Right cardiac atrium (tissue), 5 donors: ENCODE data around the gene VMAC. TPM values are rescaled to one million over a fixed set of nuclear protein-coding genes. Genes with fewer than 3 reads are reported as not detected.
"Not testable (repeated sequence)": the region's sequence is repeated elsewhere in the genome, so short reads cannot be mapped to it uniquely, and the experiment has no call there.

Experiments
- ATAC-seq, 2 donors: fragments of 200-7000 bp; cut with Tn5 transposase; one replicate each; pipeline versions ENCODE4 v1.8.0 to v1.9.1; 2020; ENCODE audit warnings: moderate library complexity in 2 of 2, mild to moderate bottlenecking in 1 of 2
- DNase-seq, 3 donors: peaks; one replicate each; pipeline ENCODE4 v3.0.0-alpha.2; 2020
- H3K27ac ChIP-seq: one replicate; pipeline ENCODE4 v1.5.1; 2013; ENCODE audit warnings: mild to moderate bottlenecking, low read length, control low read depth, moderate library complexity
- H3K27me3 ChIP-seq: one replicate; pipeline ENCODE4 v1.6.1; 2013; ENCODE audit not compliant: control insufficient read depth, insufficient read depth
- H3K4me1 ChIP-seq: one replicate; pipeline ENCODE4 v1.6.1; 2013; ENCODE audit warnings: low read length; ENCODE audit not compliant: control insufficient read depth, insufficient read depth
- H3K4me3 ChIP-seq: one replicate; pipeline ENCODE4 v1.5.1; 2013; ENCODE audit warnings: low read length, control low read depth
- H3K9me3 ChIP-seq: one replicate; pipeline ENCODE4 v1.6.1; 2013; ENCODE audit warnings: low read length; ENCODE audit not compliant: control insufficient read depth
- WGBS: extraction: QIAGEN DNeasy Blood & Tissue Kit; methylation state at CpG from one replicate; pipeline ENCODE4 v1.1.7; 2013; 5-methylcytosine and 5-hydroxymethylcytosine counted together
- intact Hi-C, 4 donors: fragments of 100-400 bp; cut with DNase I; formaldehyde crosslinking; loops; one replicate each; pipeline versions ENCODE4 v1.11.0 to v1.14.0; 2022 to 2023
- long read RNA-seq, 4 donors: library from polyadenylated mRNA; unstranded; transcript quantifications; one replicate each; pipeline ENCODE4 v2.0.0, GENCODE V29; 2020 to 2021
- polyA plus RNA-seq: library from polyadenylated mRNA; stranded (reverse); fragments of 200-250 nt; gene quantifications from one replicate; pipeline ENCODE4 v1.2.3, GENCODE V29; 2013
- total RNA-seq, 4 donors: library from RNA; stranded (reverse); fragmentation: NEBNext Ultra II Directional; extraction: Animal tissue kit (Norgen Biotek cat#: 25700); gene quantifications; one replicate each; pipeline ENCODE4 v1.2.1, GENCODE V29; 2021
- donor health status: healthy with polysubstance abuse.
- donor health status: DM: no; HTN: yes; CAD: no.
- donor health status: DM: no; HTN: no; CAD: no.
- donor health status: DM: no; HTN: yes; CAD: no; lungs with severe emphysema.
- donor health status: DM: yes; HTN: yes; CAD: no.

The VMAC gene, protein sequence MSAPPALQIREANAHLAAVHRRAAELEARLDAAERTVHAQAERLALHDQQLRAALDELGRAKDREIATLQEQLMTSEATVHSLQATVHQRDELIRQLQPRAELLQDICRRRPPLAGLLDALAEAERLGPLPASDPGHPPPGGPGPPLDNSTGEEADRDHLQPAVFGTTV
- total RNA-seq (1 to 10 TPM; 1.9 to 5.8 (median 3.8) TPM), polyA plus RNA-seq (3.6 TPM)
- long read RNA-seq, donor 1, partial matches to known transcripts: 0 of 3 reads
- long read RNA-seq, donor 1, other reads (novel, unspliced or antisense): 0 of 3 reads
- long read RNA-seq, donor 2, partial matches to known transcripts: 0 of 3 reads
- long read RNA-seq, donor 2, other reads (novel, unspliced or antisense): 0 of 3 reads
- long read RNA-seq, donor 3, partial matches to known transcripts: 0 of 4 reads
- long read RNA-seq, donor 3, other reads (novel, unspliced or antisense): 1 of 4 reads
- long read RNA-seq, donor 4, partial matches to known transcripts: 0 of 2 reads
- long read RNA-seq, donor 4, other reads (novel, unspliced or antisense): 1 of 2 reads

DNA sequence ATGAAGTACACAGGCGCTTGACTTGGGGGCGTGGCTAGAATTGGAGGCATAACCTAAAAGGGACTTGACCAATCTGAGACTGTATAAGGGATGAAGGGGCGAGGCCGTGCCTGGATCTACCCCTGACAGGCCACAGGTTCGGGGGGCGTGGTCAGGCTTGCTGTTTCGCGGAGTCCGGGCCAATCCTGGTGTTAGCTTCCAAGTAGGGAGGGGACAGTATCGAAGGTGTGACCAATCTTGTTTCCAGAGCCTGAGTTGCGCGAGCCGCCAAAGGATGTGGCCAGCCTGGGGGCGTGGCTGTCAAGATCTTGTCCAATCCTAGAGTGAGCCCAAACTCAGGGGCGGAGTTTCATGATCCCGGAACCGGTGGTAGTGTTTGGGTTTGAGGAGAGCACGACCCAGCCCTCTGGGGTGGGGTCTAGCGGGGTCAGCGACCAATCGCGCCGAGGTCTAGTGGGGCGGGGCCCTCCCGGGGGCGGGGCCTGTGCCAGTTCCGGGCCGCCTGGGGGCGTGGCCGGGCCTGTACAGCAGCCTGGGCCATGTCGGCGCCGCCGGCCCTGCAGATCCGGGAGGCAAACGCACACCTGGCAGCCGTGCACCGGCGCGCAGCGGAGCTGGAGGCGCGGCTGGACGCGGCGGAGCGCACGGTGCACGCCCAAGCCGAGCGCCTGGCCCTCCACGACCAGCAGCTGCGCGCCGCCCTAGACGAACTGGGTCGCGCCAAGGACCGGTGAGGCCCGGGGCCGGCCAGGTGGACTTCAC, at the start of gene VMAC:
TSS of gene VMAC (plus strand) at position 521 of the 762 bp plus-strand sequence. CDS start at position 540, 19 bp downstream.
- no peaks in the 10 kb centered on the region for H3K27me3 ChIP-seq
- peak; percentile 100 for DNase-seq
- under 1% methylated on average over 61 of the region's 61 CpGs for WGBS

DNA sequence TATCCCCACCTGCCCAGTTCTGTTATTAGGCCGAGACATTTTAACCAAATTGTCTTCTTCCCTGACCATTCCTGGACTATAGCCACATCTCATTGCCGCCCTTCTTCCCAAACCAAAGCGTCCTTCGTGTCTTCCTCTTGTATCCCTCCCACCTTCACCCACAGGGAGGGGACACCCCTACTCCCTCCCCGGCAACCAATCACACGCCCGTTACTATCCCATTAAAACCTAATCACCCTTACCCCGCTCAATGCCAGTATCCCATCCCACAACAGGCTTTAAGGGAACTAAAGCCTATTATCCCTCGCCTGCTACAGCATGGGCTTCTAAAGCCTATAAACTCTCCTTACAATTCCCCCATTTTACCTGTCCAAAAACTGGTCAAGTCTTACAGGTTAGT, 49.5 kb upstream of the VMAC start:
- intact Hi-C loops, DNase-seq, H3K27me3 ChIP-seq, H3K4me1 ChIP-seq, H3K27ac ChIP-seq, ATAC-seq, H3K4me3 ChIP-seq, H3K9me3 ChIP-seq: not testable (repeated sequence)
- WGBS: 80% methylated on average over 9 of the region's 9 CpGs

More for the DNA sequence above, at the start of gene VMAC:
- Histone ChIP-seq H3K9me3 (no peaks in the 10 kb centered on the region), H3K4me3 (peak within 1 kb of the TSS; percentile 89), H3K27ac (peak within 1 kb of the TSS; percentile 78), H3K4me1 (no peaks in the 10 kb centered on the region)
- peak; percentile 92 for ATAC-seq
- intact Hi-C loops: loop anchor here in 1 of 4 donors (10.0 kb wide), 1 partner anchor 50 kb away; no protein-coding TSS in a partner anchor

DNA sequence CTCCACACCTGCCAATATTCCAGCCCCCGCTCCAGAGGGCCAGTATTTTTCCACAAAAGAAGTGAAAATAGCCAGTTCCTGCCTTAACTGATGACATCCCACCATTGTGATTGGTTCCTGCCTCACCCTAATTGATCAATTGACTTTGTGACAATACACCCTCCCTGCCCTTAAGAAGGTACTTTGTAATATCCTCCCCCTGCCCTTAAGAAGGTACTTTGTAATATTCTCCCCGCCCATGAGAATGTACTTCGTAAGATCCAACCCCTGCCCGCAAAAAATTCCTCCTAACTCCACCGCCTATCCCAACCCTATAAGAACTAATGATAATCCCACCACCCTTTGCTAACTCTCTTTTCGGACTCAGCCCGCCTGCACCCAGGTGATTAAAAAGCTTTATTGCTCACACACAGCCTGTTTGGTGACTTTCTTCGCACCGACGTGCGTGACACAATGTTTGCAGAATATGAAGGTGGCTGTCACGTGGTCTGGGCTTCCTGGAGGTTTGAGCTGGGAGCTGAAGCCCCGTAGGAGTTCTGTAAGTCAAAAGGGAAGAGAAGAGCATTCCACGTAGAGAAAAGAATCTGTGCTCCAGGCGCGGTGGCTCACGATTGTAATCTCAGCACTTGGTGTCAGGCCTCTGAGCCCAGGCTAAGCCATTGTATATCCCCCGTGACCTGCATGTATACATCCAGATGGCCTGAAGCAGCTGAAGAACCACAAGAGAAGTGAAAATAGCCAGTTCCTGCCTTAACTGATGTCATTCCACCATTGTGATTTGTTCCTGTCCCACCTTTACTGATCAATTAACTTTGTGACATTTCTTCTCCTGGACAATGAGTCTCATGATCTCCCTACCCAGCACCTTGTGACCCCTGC, 47.2 kb upstream of the VMAC start:
- ATAC-seq (no peak), DNase-seq (no peak)
- Histone ChIP-seq H3K4me3 (no peak overlapping the region), H3K9me3 (no peaks in the 10 kb centered on the region), H3K27ac (no peak overlapping the region), H3K4me1 (no peaks in the 10 kb centered on the region), H3K27me3 (no peaks in the 10 kb centered on the region)
- intact Hi-C loops: no loop called here
- WGBS: 87% methylated on average over 18 of the region's 18 CpGs

DNA sequence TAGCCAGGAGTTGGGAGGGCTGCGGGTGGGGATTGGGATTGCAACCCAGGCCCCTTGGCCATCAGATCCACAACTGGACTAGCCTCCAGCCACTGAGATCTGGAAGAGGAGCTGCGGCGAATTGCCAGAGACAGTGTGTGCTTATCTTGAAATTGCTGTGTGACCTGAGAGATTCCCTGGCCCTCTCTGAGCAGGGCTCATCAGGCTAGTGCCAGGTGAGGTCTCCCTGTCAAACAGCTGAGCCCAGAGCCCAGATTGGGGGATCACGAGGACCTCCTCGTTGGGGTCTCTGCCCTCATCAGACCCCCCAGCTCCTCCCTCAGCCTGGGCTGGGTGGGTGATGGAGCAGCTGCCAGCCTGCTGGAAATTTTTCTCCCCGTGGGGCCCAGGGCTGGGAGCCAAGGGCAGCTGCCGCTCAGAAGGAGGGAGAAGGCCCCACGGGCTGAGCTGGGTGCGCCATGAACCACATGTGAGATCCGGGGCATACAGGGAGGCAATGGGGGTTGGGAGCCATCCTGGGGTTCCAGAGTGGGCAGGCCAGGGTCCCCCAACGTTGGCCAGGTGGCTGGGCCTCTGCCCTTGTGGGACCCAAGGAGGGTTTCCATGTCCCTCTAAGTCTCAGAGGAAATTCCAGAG, 41.5 kb upstream of the VMAC start:
- ATAC-seq (no peak), DNase-seq (no peak)
- H3K9me3 ChIP-seq: no peaks in the 10 kb centered on the region
- no peak overlapping the region for H3K4me3 ChIP-seq
- WGBS: 71% methylated on average over 11 of the region's 11 CpGs
- H3K4me1 ChIP-seq: no peaks in the 10 kb centered on the region
- no peaks in the 10 kb centered on the region for H3K27me3 ChIP-seq
- intact Hi-C loops: no loop called here
- no peak overlapping the region for H3K27ac ChIP-seq

DNA sequence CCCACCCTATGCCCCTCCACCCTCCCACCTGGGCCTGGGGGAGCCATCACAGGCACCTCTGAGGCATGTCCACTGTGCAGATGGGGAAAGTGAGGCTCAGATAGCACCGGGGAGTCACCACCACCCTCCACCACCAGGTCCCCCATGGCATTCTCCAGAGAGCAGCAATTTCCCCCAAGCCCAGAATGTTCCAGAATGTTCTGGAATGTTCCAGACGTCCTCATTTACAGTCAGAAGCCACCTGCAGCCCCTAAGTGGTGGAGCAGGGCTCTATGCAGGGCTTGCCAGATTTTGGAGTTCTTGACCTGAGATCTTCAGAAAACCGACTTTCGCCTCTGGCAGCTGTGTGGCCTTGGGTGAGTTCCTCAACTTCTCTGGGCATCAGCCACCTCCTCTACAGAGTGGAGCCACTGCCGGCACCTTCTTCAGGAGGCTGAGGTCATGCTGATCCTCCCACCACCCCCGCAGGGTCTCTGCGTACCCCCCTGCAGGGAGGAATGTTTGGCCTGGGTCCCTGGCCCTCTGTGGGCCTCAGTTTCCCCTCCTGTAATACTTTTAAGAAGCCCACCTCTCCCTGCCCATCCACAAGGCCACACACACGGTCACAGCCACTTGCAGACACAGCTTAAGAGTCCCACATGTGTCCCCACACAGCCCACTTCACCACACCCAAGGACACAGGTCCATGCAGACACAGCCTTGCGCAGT, 40.5 kb upstream of the VMAC start:
- no peak overlapping the region for H3K4me3 ChIP-seq
- WGBS: 78% methylated on average over 9 of the region's 9 CpGs
- intact Hi-C loops: no loop called here
- no peaks in the 10 kb centered on the region for H3K9me3 ChIP-seq
- ATAC-seq (no peak), DNase-seq (no peak)
- H3K27me3 ChIP-seq: no peaks in the 10 kb centered on the region
- no peak overlapping the region for H3K27ac ChIP-seq
- H3K4me1 ChIP-seq: no peaks in the 10 kb centered on the region

DNA sequence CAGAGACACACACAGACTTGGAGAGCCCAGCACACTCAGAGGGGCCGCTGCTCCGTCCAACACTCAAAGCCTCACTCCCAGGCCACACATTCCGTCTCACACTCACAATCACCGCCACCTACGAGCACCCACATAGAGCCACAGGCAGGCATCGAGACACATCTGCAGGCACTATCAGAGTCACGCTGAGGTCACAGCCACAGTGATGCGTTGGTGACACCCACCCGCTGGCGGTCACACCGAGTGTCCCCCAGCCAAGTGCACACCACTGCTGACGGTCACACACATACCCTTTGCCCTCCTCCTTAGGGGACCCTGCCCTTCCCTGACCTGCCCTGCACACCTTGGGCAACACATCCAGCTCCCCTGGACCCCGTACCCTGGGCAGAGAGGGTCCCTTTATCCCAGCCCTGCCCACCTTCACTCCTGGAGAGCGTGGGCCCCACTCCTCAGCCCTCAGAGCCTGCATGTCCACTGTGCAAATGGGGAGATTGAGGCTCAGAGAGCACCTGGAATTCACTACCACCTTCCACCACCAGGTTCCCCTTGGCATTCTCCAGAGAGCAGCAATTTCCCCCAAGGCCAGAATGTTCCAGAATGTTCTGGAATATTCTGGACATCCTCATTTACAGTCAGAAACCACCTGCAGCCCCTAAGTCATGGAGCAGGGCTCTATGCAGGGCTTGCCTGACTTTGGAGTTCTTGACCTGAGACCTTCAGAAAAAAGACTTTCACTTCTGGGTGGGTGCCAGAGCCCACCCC, 39.8 kb upstream of the VMAC start:
- no peaks in the 10 kb centered on the region for H3K27me3 ChIP-seq
- no peaks in the 10 kb centered on the region for H3K4me1 ChIP-seq
- ATAC-seq (no peak), DNase-seq (no peak)
- no peaks in the 10 kb centered on the region for H3K9me3 ChIP-seq
- H3K4me3 ChIP-seq: no peak overlapping the region
- intact Hi-C loops: no loop called here
- 72% methylated on average over 14 of the region's 14 CpGs for WGBS
- H3K27ac ChIP-seq: no peak overlapping the region

DNA sequence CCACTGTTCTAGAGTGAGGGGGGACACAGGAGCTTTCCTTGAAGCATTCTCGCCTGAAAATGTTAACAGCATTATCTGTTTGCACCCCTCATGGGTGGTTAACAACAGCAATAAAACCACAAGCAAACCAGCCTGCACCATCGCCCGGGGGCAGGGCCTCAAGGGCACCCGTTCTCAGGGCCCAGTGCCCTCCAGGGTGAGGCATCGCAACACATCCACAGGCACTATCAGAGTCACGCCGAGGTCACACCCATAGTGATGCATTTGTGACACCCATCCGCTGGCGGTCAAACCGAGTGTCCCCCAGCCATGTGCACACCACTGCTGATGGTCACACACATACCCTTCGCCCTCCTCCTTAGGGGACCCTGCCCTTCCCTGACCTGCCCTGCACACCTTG, 38.9 kb upstream of the VMAC start:
- no peak overlapping the region for H3K4me3 ChIP-seq
- no peaks in the 10 kb centered on the region for H3K27me3 ChIP-seq
- no peak for ATAC-seq
- H3K4me1 ChIP-seq: no peaks in the 10 kb centered on the region
- H3K27ac ChIP-seq: no peak overlapping the region
- WGBS: 76% methylated on average over 11 of the region's 11 CpGs
- DNase-seq: no peak
- intact Hi-C loops: no loop called here
- H3K9me3 ChIP-seq: no peaks in the 10 kb centered on the region

DNA sequence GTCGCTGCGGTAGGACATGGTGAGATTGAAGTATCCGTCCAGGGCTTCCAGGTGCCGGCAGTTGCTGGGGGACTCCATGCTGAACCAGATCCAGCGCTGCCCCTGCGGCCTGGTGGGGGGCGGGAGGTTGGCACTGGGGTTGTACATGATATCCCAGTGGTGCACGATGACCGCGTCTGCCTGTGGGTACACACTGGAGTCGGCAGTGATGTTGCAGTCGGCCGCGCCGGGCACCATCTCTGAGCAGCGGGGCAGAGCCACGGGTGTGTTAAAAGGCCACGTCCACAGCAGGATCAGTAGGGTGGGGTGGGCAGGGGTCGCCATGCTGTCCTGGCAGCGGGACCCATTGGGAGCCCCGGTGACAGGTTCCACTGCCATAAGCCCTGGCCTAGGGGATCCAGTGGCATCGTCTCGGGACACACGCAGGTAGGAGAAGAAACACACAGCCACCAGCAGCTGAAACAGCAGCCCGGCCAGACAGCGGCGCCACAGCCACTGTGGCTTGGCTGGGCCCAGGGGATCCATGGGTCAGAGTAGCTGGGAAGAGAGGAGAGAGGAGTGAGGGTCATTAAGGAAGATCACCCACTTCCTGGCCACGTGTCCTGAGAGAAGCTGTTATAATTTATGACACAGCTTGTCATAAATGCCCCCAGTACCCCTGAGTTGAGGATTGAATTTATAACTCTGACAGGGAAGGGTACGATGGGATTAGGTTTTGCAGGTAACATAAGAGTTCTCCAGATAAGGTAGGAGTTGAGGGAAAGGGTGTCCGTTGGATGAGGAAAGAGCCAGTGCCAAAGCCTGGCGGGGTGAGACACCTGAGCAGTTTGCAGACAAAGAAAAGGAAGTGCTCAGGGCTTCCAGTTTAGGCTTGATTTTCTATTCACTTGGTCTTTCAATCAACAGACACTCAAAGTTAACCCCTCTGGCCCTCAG, 37.2 kb upstream of the VMAC start:
- intact Hi-C loops: no loop called here
- no peaks in the 10 kb centered on the region for H3K9me3 ChIP-seq
- peak in 1 of 2 donors; percentile 34 for ATAC-seq
- H3K27ac ChIP-seq: no peak overlapping the region
- WGBS: 83% methylated on average over 31 of the region's 31 CpGs
- no peak for DNase-seq
- H3K27me3 ChIP-seq: no peaks in the 10 kb centered on the region
- no peaks in the 10 kb centered on the region for H3K4me1 ChIP-seq
- H3K4me3 ChIP-seq: no peak overlapping the region

DNA sequence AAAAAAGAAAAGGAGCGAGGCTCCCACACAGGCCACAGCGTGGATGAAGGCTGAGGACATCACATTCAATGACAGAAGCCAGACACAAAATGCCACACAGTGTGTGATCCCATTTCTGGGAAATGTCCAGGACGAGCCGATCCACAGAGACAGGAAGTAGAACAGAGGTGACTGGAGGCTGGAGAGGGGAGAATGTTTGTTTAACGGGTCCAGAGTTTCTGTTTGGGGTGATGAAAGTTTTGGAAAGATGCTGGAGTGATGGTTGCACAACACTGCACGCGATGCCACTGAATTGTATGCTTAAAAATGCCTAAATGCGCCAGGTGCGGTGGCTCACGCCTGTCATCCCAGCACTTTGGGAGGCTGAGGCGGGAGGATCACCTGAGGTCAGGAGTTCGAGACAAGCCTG, 33.7 kb upstream of the VMAC start:
- DNase-seq (peak in 1 of 3 donors; percentile 1), ATAC-seq (no peak)
- Histone ChIP-seq H3K4me1 (no peaks in the 10 kb centered on the region), H3K27me3 (no peaks in the 10 kb centered on the region), H3K27ac (no peak overlapping the region), H3K9me3 (no peaks in the 10 kb centered on the region), H3K4me3 (no peak overlapping the region)
- intact Hi-C loops: no loop called here
- 71% methylated on average over 12 of the region's 12 CpGs for WGBS
